PC-3 (cell line): ENCODE data around the gene HPSE2. TPM values are rescaled to one million over a fixed set of nuclear protein-coding genes. Genes with fewer than 3 reads are reported as not detected.

ENCODE experiments used
- ATAC-seq: fragments of 200-7000 bp; cut with Tn5 transposase; 2 replicates; pipeline ENCODE4 v1.9.1; 2020; ENCODE audit warnings: mild to moderate bottlenecking, moderate library complexity
- BruUV-seq: library from RNA; stranded (reverse); fragments of 400-500 nt; replicated peaks from 2 replicates; lab custom pipeline; 2021; lab: Mats Ljungman, UMichigan
- CTCF ChIA-PET: fragments of 300-600 bp; sonication (Branson Sonifier 250); formaldehyde crosslinking; loops from one replicate; lab custom pipeline; 2022; ENCODE audit warnings: antibody characterized with exemption; lab: Charles Lee
- POLR2A ChIA-PET: fragments of 300-600 bp; sonication (Branson Sonifier 250); formaldehyde crosslinking; loops from one replicate; lab custom pipeline; 2022; ENCODE audit warnings: antibody characterized with exemption; ENCODE audit not compliant: unreplicated experiment; lab: Charles Lee
- DNase-seq: peaks from one replicate; pipeline ENCODE4 v3.0.0-alpha.2; 2015
- H2AFZ ChIP-seq: fragments of 300-600 bp; sonication (generic); 2 replicates; pipeline ENCODE4 v1.6.0; 2016; ENCODE audit warnings: antibody characterized with exemption, low read length
- H3F3A ChIP-seq: fragments of 300-600 bp; sonication (generic); one replicate; pipeline ENCODE4 v1.6.0; 2017; ENCODE audit warnings: antibody characterized with exemption, low read length, control low read depth, mild to moderate bottlenecking; ENCODE audit not compliant: unreplicated experiment
- H3K27ac ChIP-seq: fragments of 300-600 bp; sonication (generic); 2 replicates; pipeline ENCODE4 v1.5.1; 2016; ENCODE audit warnings: mild to moderate bottlenecking, low read length
- H3K27me3 ChIP-seq: fragments of 300-600 bp; sonication (generic); 2 replicates; pipeline ENCODE4 v1.6.1; 2016; ENCODE audit warnings: low read length, mixed read lengths
- H3K36me3 ChIP-seq: fragments of 300-600 bp; sonication (generic); 2 replicates; pipeline ENCODE4 v1.6.1; 2016; ENCODE audit warnings: low read depth, mixed run types, low read length, mixed read lengths
- H3K4me1 ChIP-seq: fragments of 300-600 bp; sonication (generic); 2 replicates; pipeline ENCODE4 v1.5.1; 2016; ENCODE audit warnings: low read length; ENCODE audit not compliant: insufficient read depth
- H3K4me2 ChIP-seq: fragments of 300-600 bp; sonication (generic); 2 replicates; pipeline ENCODE4 v1.6.0; 2016; ENCODE audit warnings: low read length
- H3K4me3 ChIP-seq: fragments of 300-600 bp; sonication (generic); 2 replicates; pipeline ENCODE4 v1.5.1; 2016; ENCODE audit warnings: mild to moderate bottlenecking, low read length, mixed read lengths
- H3K79me2 ChIP-seq: fragments of 300-600 bp; sonication (generic); 2 replicates; pipeline ENCODE4 v1.6.1; 2017; ENCODE audit warnings: low read length, mixed read lengths
- H3K9ac ChIP-seq: fragments of 300-600 bp; sonication (generic); 2 replicates; pipeline ENCODE4 v1.6.0; 2016; ENCODE audit warnings: mild to moderate bottlenecking, low read length
- H3K9me2 ChIP-seq: fragments of 300-600 bp; sonication (generic); replicated peaks from 2 replicates; pipeline ENCODE4 v1.6.1; 2016; ENCODE audit warnings: mixed run types, low read length, mixed read lengths
- H3K9me3 ChIP-seq: fragments of 300-600 bp; sonication (generic); 2 replicates; pipeline ENCODE4 v1.6.1; 2016; ENCODE audit warnings: low read length, mixed read lengths
- H4K20me1 ChIP-seq: fragments of 300-600 bp; sonication (generic); 2 replicates; pipeline ENCODE4 v1.6.1; 2016; ENCODE audit warnings: low read length, mixed read lengths
- EZH2 ChIP-seq: fragments of 300-600 bp; sonication (generic); IDR thresholded peaks from one replicate; pipeline ENCODE4 v1.6.1; 2017; ENCODE audit warnings: antibody characterized with exemption, mild to moderate bottlenecking, low read length; ENCODE audit not compliant: unreplicated experiment
- EZH2phosphoT487 ChIP-seq: fragments of 300-600 bp; sonication (generic); IDR thresholded peaks from 2 replicates; pipeline ENCODE4 v1.6.1; 2018; ENCODE audit warnings: mild to moderate bottlenecking, antibody characterized with exemption, low read length, borderline replicate concordance
- intact Hi-C: fragments of 100-400 bp; cut with micrococcal nuclease; formaldehyde crosslinking; loops from 2 replicates; pipeline ENCODE4 v1.9.0; 2023
- total RNA-seq: library from RNA; depleted of rRNA; stranded (reverse); fragments of >200 nt; gene quantifications from 2 replicates; pipeline ENCODE4 v1.2.3, GENCODE V29; 2014
- TF ChIP-seq, protein P1 (sequence below): fragments of 300-600 bp; sonication (generic); conservative IDR thresholded peaks from 2 replicates; pipeline ENCODE4 v1.5.1; 2017; ENCODE audit warnings: antibody characterized with exemption, low read depth, mild to moderate bottlenecking, low read length

The HPSE2 gene
- total RNA-seq, 1 experiment from 2014 or later = 0.15 TPM

DNA sequence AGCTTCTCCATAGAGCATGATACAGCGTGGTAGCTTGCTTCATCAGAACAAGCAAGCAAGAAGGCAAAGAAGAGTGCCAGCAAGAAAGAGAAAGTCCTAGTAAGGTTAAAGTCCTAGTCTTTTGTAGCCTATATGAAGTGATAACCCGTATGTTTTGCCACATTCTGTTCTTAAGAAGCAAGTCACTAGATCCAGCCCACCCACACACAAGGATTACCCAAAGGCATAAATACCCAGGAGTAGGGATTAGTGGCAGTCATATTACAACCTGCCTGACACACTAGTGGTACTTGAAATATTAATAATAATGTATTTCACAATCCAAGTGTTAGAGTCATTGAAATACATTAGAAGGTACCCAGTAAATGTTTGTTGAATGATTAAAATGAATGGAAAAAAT, 285.5 kb downstream of the HPSE2 start:
- DNase-seq (no peak), ATAC-seq (no peak)
- no peak overlapping the region for H3K27ac ChIP-seq
- H3K9me2 ChIP-seq = no peaks in the 10 kb centered on the region
- no TSS peak for BruUV-seq
- intact Hi-C loops = no loop called here
- ChIA-PET POLR2A (no interaction called here), CTCF (no interaction called here)
- H3K79me2 ChIP-seq = no peaks in the 10 kb centered on the region
- H3K9ac ChIP-seq = no peak overlapping the region
- H3K36me3 ChIP-seq = no peaks in the 10 kb centered on the region
- H3K4me3 ChIP-seq = no peak overlapping the region
- H3K27me3 ChIP-seq = 0 out of 2 replicates have a peak, but pooled peaks cover under 1% of the 10 kb centered on the region
- no peaks in the 10 kb centered on the region for H3K9me3 ChIP-seq
- H3K4me1 ChIP-seq = no peaks in the 10 kb centered on the region
- no peaks in the 10 kb centered on the region for H3F3A ChIP-seq
- no peak overlapping the region for H3K4me2 ChIP-seq
- H2AFZ ChIP-seq = no peak overlapping the region
- no peaks in the 10 kb centered on the region for H4K20me1 ChIP-seq
- TF ChIP-seq EZH2phosphoT487 (no peak), EZH2 (no peak)
- TF ChIP-seq, protein P1, sequence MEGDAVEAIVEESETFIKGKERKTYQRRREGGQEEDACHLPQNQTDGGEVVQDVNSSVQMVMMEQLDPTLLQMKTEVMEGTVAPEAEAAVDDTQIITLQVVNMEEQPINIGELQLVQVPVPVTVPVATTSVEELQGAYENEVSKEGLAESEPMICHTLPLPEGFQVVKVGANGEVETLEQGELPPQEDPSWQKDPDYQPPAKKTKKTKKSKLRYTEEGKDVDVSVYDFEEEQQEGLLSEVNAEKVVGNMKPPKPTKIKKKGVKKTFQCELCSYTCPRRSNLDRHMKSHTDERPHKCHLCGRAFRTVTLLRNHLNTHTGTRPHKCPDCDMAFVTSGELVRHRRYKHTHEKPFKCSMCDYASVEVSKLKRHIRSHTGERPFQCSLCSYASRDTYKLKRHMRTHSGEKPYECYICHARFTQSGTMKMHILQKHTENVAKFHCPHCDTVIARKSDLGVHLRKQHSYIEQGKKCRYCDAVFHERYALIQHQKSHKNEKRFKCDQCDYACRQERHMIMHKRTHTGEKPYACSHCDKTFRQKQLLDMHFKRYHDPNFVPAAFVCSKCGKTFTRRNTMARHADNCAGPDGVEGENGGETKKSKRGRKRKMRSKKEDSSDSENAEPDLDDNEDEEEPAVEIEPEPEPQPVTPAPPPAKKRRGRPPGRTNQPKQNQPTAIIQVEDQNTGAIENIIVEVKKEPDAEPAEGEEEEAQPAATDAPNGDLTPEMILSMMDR = no peak

DNA sequence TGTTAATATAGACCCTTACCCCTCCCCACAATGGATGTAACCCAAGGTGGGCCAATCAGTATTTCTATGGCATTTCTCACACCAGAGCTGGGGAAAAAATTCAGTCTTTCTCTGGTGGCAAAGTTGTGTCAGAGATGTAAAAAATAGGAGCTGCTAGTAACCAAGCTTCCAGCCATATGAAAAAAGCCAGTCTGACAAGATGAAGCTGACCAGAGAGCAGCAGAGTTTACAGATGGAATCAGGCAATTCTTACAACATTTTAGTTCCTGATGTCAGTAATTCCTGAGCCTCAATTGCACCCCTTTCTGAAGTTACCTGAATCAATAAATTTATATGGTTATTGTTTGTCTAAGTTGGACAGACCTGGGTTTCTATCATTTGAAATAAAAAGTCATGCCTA, 286.3 kb downstream of the HPSE2 start:
- CTCF ChIA-PET = no interaction called here
- H3K79me2 ChIP-seq = no peaks in the 10 kb centered on the region
- H3K9ac ChIP-seq = no peak overlapping the region
- intact Hi-C loops = no loop called here
- POLR2A ChIA-PET = no interaction called here
- 0 out of 2 replicates have a peak, but pooled peaks cover 8% of the 10 kb centered on the region for H3K27me3 ChIP-seq
- ATAC-seq = no peak
- no peaks in the 10 kb centered on the region for H3K36me3 ChIP-seq
- no peak for DNase-seq
- H3F3A ChIP-seq = no peaks in the 10 kb centered on the region
- no peak overlapping the region for H3K4me2 ChIP-seq
- no peak overlapping the region for H3K4me3 ChIP-seq
- no peaks in the 10 kb centered on the region for H4K20me1 ChIP-seq
- BruUV-seq = no TSS peak
- no peaks in the 10 kb centered on the region for H3K9me2 ChIP-seq
- no peak overlapping the region for H2AFZ ChIP-seq
- no peak overlapping the region for H3K27ac ChIP-seq
- TF ChIP-seq EZH2 (no peak), EZH2phosphoT487 (no peak)
- TF ChIP-seq, protein P1 = no peak
- no peaks in the 10 kb centered on the region for H3K9me3 ChIP-seq
- no peaks in the 10 kb centered on the region for H3K4me1 ChIP-seq

DNA sequence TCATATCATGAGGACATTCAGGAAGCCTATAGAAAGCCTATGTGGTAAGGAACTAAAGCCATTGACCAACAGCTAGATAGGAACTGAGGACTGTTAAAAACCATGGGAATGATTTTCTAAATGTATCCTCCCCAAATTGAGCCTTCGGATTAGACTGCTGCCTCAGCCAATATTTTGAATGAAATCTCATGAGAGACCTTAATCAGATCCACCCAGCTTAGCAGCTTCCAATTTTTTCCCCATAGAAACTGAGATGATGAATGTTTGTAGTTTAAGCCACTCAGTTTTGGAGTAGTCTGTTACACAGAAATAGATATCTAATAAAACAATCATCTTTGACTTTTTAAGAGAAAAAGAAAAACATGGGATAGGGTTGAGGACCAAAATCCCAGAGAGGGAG, 292.0 kb downstream of the HPSE2 start:
- Histone ChIP-seq H3K9me2 (no peaks in the 10 kb centered on the region), H3K27me3 (0 out of 2 replicates have a peak, but pooled peaks cover 8% of the 10 kb centered on the region), H3K9me3 (no peaks in the 10 kb centered on the region), H3K36me3 (no peaks in the 10 kb centered on the region), H4K20me1 (no peaks in the 10 kb centered on the region), H3F3A (no peaks in the 10 kb centered on the region), H3K9ac (no peak overlapping the region), H3K79me2 (no peaks in the 10 kb centered on the region), H3K4me2 (no peak overlapping the region), H2AFZ (no peak overlapping the region), H3K4me1 (no peaks in the 10 kb centered on the region), H3K4me3 (no peak overlapping the region), H3K27ac (no peak overlapping the region)
- ChIA-PET POLR2A (no interaction called here), CTCF (no interaction called here)
- DNase-seq (no peak), ATAC-seq (no peak)
- no TSS peak for BruUV-seq
- intact Hi-C loops = no loop called here
- TF ChIP-seq, protein P1 = no peak
- no peak for TF ChIP-seq EZH2
- TF ChIP-seq EZH2phosphoT487 = no peak
